NOMO-1 treated with dmso at 0.1 percent for 144 hours (cell line): ENCODE measurements around the gene LUC7L3.
"Not testable (repeated sequence)": the region's sequence is repeated elsewhere in the genome, so short reads cannot be mapped to it uniquely, and the experiment has no call there.

Experiments used
- DNase-seq: peaks from one replicate; lab custom pipeline; 2025; ENCODE audit not compliant: unreplicated experiment; lab: John Stamatoyannopoulos, UW

The LUC7L3 gene

GRCh38 chr17:50708050-50709000, 11.1 kb upstream of the LUC7L3 start:
- no peak for DNase-seq

DNA sequence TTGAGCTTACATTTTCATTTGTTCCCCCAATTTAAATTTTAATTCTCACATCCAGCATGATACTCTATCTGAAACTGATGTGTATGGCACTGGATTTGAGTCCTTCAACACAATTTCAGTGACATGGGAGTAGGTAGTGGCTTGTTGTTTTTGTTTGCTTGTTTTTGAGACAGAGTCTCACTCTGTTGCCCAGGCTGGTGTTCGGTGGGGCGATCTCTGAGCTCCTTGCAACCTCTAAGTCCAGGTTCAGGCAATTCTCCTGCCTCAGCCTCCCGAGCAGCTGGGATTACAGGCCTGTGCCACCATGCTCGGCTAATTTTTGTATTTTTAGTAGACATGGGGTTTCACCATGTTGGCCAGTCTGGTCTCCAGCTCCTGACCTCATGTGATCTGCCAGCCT, 10.3 kb upstream of the LUC7L3 start:
- DNase-seq, result not testable (repeated sequence)

- no peak for DNase-seq
Measured at GRCh38 chr17:50710025-50710424, 9.4 kb upstream of the LUC7L3 start.

GRCh38 chr17:50710650-50711049, 8.8 kb upstream of the LUC7L3 start:
- DNase-seq, result no peak

GRCh38 chr17:50712641-50713040, 6.8 kb upstream of the LUC7L3 start:
- DNase-seq, result no peak

GRCh38 chr17:50715471-50715870, 3.9 kb upstream of the LUC7L3 start:
- no peak for DNase-seq

GRCh38 chr17:50719924-50720794, 756 bp downstream of the LUC7L3 start:
- no peak for DNase-seq

GRCh38 chr17:50721194-50722010, 2.0 kb downstream of the LUC7L3 start:
- peak; percentile 6 for DNase-seq

DNA sequence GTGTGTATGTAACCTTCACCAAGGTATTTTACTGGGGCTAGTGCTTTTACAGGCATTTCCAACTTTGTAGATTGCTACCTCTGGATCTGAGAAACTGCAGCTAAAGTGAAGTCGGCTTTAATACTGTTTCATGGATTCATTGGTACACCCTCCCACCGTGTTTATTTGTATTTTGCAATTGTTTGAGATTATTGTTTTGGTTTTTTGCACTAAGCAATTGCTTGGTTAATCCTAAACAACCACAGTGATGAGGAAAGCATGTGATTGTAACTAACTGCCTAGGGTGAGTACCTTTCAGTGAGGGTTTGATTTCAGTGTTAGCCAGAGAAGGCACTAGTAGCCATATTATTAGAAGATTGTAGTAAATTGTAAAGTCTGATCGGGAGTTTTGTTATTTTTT, 3.3 kb downstream of the LUC7L3 start:
- no peak for DNase-seq

DNA sequence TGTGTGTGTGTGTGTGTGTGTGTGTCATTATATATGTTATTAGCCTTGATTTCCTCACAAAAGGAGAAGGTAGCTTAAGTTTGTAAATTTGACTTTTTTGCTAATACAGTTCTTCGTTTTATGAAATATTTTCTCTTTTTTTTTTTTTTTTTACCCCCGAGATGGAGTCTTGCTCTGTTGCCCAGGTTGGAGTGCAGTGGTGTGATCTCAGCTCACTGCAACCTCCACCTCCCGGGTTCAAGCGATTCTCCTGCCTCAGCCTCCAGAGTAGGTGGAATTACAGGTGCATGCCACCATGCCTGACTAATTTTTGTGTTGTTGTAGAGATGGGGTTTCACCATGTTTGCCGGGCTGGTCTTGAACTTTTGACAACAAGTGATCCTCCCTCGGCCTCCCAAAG, 5.2 kb downstream of the LUC7L3 start:
- DNase-seq, result not testable (repeated sequence)

GRCh38 chr17:50725769-50726655, 6.6 kb downstream of the LUC7L3 start:
- DNase-seq, result no peak

DNA sequence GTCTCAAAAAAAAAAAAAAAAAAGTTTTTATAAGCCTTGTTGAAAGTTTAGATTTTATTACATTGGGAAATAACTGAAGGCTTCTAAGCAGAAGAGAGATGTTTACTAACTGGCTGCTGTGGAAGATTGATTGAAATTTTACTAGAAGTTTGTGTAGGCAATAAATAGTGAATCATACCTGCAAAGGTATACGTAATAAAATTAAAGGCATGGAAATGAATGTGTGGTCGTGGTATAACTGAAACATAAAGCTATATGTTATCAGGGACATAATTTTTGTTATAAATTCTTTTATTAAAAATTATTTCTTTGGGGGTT, 8.7 kb downstream of the LUC7L3 start:
- DNase-seq, result no peak

- no peak for DNase-seq
Measured at GRCh38 chr17:50728881-50729765, 9.7 kb downstream of the LUC7L3 start.

GRCh38 chr17:50731575-50732460, 12.4 kb downstream of the LUC7L3 start:
- no peak for DNase-seq

- DNase-seq, result no peak
Measured at GRCh38 chr17:50735287-50735686, 15.9 kb downstream of the LUC7L3 start.

- DNase-seq, result no peak
Measured at GRCh38 chr17:50737118-50737698, 17.8 kb downstream of the LUC7L3 start.

GRCh38 chr17:50739098-50739497, 19.7 kb downstream of the LUC7L3 start:
- DNase-seq, result no peak

DNA sequence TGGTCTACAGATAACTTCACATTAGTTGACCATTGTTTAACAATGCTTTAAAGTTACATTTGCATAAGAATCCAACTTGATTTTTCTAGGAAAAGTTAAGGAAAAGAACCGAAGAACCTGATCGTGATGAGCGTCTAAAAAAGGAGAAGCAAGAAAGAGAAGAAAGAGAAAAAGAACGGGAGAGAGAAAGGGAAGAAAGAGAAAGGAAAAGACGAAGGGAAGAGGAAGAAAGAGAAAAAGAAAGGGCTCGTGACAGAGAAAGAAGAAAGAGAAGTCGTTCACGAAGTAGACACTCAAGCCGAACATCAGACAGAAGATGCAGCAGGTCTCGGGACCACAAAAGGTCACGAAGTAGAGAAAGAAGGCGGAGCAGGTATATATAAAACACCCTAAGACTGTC, 26.2 kb downstream of the LUC7L3 start:
- no peak for DNase-seq
